Neural progenitor cell (in vitro differentiated cells): ENCODE results near the gene ANKRD34A.

ENCODE experiments used
- EZH2 ChIP-seq: fragments of 200-600 bp; sonication (generic); IDR thresholded peaks from 2 replicates; pipeline ENCODE4 v1.6.1; 2017; ENCODE audit warnings: antibody characterized with exemption, mild to moderate bottlenecking, moderate library complexity
- EZH2phosphoT487 ChIP-seq: fragments of 200-600 bp; sonication (generic); IDR thresholded peaks from 2 replicates; pipeline ENCODE4 v1.6.1; 2017; ENCODE audit warnings: antibody characterized with exemption
- TF ChIP-seq, protein P1 (sequence below): fragments of 200-600 bp; sonication (generic); IDR thresholded peaks from 2 replicates; pipeline ENCODE4 v1.5.1; 2017; ENCODE audit warnings: antibody characterized with exemption, mild to moderate bottlenecking

DNA sequence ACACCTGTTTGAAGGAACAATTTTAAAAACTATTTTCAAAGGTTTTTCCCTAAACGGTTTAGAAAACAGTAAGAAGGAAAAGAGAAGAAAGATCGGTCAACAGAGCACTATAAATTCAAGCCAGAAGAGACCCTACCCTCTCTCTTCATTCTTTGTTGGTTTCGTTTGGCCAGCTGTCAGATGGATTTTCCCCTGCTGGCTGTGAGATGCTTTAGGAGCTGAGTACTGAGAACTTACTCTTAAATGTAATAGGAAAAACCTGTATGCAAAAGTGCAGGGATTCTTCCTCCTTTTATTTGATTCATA lies 33.3 kb upstream of the ANKRD34A start:
- TF ChIP-seq, protein P1, sequence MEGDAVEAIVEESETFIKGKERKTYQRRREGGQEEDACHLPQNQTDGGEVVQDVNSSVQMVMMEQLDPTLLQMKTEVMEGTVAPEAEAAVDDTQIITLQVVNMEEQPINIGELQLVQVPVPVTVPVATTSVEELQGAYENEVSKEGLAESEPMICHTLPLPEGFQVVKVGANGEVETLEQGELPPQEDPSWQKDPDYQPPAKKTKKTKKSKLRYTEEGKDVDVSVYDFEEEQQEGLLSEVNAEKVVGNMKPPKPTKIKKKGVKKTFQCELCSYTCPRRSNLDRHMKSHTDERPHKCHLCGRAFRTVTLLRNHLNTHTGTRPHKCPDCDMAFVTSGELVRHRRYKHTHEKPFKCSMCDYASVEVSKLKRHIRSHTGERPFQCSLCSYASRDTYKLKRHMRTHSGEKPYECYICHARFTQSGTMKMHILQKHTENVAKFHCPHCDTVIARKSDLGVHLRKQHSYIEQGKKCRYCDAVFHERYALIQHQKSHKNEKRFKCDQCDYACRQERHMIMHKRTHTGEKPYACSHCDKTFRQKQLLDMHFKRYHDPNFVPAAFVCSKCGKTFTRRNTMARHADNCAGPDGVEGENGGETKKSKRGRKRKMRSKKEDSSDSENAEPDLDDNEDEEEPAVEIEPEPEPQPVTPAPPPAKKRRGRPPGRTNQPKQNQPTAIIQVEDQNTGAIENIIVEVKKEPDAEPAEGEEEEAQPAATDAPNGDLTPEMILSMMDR = no peak
- TF ChIP-seq EZH2 (no peak), EZH2phosphoT487 (no peak)
